ENCODE results near the gene MOXD1.

MOXD1 gene

GRCh38 chr6:132286298-132287019 is 114.8 kb downstream of the MOXD1 start:
- H3K27ac ChIP-seq (ENCODE audit: poor library complexity, severe bottlenecking): no peak overlapping the region
- no peak overlapping the region for H3K4me3 ChIP-seq (ENCODE audit: severe bottlenecking)
- no peaks in the 10 kb centered on the region for H3K27me3 ChIP-seq (ENCODE audit: insufficient read depth, poor library complexity, severe bottlenecking)
- TF ChIP-seq, protein P1, sequence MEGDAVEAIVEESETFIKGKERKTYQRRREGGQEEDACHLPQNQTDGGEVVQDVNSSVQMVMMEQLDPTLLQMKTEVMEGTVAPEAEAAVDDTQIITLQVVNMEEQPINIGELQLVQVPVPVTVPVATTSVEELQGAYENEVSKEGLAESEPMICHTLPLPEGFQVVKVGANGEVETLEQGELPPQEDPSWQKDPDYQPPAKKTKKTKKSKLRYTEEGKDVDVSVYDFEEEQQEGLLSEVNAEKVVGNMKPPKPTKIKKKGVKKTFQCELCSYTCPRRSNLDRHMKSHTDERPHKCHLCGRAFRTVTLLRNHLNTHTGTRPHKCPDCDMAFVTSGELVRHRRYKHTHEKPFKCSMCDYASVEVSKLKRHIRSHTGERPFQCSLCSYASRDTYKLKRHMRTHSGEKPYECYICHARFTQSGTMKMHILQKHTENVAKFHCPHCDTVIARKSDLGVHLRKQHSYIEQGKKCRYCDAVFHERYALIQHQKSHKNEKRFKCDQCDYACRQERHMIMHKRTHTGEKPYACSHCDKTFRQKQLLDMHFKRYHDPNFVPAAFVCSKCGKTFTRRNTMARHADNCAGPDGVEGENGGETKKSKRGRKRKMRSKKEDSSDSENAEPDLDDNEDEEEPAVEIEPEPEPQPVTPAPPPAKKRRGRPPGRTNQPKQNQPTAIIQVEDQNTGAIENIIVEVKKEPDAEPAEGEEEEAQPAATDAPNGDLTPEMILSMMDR (IDR thresholded peaks at IDR 0.05; ENCODE audit: poor library complexity, severe bottlenecking): no peak
- ATAC-seq (ENCODE audit: low read depth): no peak
- no peaks in the 10 kb centered on the region for H3K36me3 ChIP-seq (ENCODE audit: low read depth)
- DNase-seq (ENCODE audit: low spot score): no peak
- no peaks in the 10 kb centered on the region for H3K4me1 ChIP-seq (ENCODE audit: insufficient read depth, poor library complexity, severe bottlenecking)
- no peaks in the 10 kb centered on the region for H3K9me3 ChIP-seq (ENCODE audit: severe bottlenecking)

- Histone ChIP-seq H3K4me3 (ENCODE audit: severe bottlenecking) (no peak overlapping the region), H3K27ac (ENCODE audit: poor library complexity, severe bottlenecking) (no peak overlapping the region), H3K4me1 (ENCODE audit: insufficient read depth, poor library complexity, severe bottlenecking) (no peaks in the 10 kb centered on the region), H3K9me3 (ENCODE audit: severe bottlenecking) (no peaks in the 10 kb centered on the region), H3K36me3 (ENCODE audit: low read depth) (no peaks in the 10 kb centered on the region), H3K27me3 (ENCODE audit: insufficient read depth, poor library complexity, severe bottlenecking) (no peaks in the 10 kb centered on the region)
- TF ChIP-seq, protein P1 (IDR thresholded peaks at IDR 0.05; ENCODE audit: poor library complexity, severe bottlenecking): no peak
- ATAC-seq (ENCODE audit: low read depth) (no peak), DNase-seq (ENCODE audit: low spot score) (no peak)
Measured at GRCh38 chr6:132285004-132285780, 116.1 kb downstream of the MOXD1 start.

DNA sequence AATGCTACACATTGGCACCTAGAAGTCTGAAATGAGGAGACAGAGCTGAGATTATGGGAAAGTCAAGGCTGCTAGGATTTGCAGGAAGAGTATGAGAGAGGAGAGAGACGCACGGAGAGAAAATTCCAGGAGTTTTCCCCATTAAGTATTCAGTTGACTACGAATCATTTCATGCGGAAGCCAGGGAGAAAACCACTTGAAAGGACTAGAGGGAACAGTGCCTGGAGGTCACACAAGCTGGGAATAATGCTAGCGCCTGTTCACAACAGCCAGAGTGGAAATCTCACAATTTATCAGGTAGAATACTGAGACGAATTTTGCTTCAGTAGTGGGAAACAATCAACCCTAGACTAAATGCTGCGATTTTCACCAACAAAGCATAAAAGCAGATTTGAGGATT is 118.6 kb downstream of the MOXD1 start:
- no peaks in the 10 kb centered on the region for H3K27me3 ChIP-seq (ENCODE audit: insufficient read depth, poor library complexity, severe bottlenecking)
- no peak for DNase-seq (ENCODE audit: low spot score)
- ATAC-seq (ENCODE audit: low read depth): no peak

GRCh38 chr6:132280436-132280835 is 120.8 kb downstream of the MOXD1 start:
- no peaks in the 10 kb centered on the region for H3K27me3 ChIP-seq (ENCODE audit: insufficient read depth, poor library complexity, severe bottlenecking)
- TF ChIP-seq, protein P1 (IDR thresholded peaks at IDR 0.05; ENCODE audit: poor library complexity, severe bottlenecking): no peak
- H3K36me3 ChIP-seq (ENCODE audit: low read depth): no peaks in the 10 kb centered on the region
- H3K27ac ChIP-seq (ENCODE audit: poor library complexity, severe bottlenecking): no peak overlapping the region
- DNase-seq (ENCODE audit: low spot score) (no peak), ATAC-seq (ENCODE audit: low read depth) (no peak)
- no peaks in the 10 kb centered on the region for H3K9me3 ChIP-seq (ENCODE audit: severe bottlenecking)
- H3K4me3 ChIP-seq (ENCODE audit: severe bottlenecking): no peak overlapping the region
- H3K4me1 ChIP-seq (ENCODE audit: insufficient read depth, poor library complexity, severe bottlenecking): no peaks in the 10 kb centered on the region

More for the DNA sequence above, 118.6 kb downstream of the MOXD1 start:
- TF ChIP-seq, protein P1 (IDR thresholded peaks at IDR 0.05; ENCODE audit: poor library complexity, severe bottlenecking): no peak
- no peaks in the 10 kb centered on the region for H3K36me3 ChIP-seq (ENCODE audit: low read depth)
- no peaks in the 10 kb centered on the region for H3K9me3 ChIP-seq (ENCODE audit: severe bottlenecking)
- no peak overlapping the region for H3K4me3 ChIP-seq (ENCODE audit: severe bottlenecking)
- H3K4me1 ChIP-seq (ENCODE audit: insufficient read depth, poor library complexity, severe bottlenecking): no peaks in the 10 kb centered on the region
- H3K27ac ChIP-seq (ENCODE audit: poor library complexity, severe bottlenecking): no peak overlapping the region

All from RWPE2 (cell line).